Measurements from ENCODE around the gene SNTA1.

Gene SNTA1

GRCh38 chr20:33474963-33475362, 31.4 kb upstream of the SNTA1 start:
- Histone ChIP-seq H3K27me3 (ENCODE audit: low read depth, low read length) (peaks cover 20% of the 10 kb centered on the region), H3K4me2 (ENCODE audit: low read length) (peak overlapping the region; percentile 49), H3K4me3 (ENCODE audit: low read length) (peak overlapping the region; percentile 23; the same call in 1 of the 2 replicates), H3K9ac (ENCODE audit: low read length) (no peak overlapping the region), H3K27ac (ENCODE audit: low read length) (no peak overlapping the region), H3K9me3 (ENCODE audit: insufficient read depth, low read length) (no peaks in the 10 kb centered on the region), H3K4me1 (ENCODE audit: low read length) (peaks cover 16% of the 10 kb centered on the region), H3K79me2 (ENCODE audit: low read length) (no peaks in the 10 kb centered on the region), H3K36me3 (replicated peaks; ENCODE audit: low read depth, low read length) (no peaks in the 10 kb centered on the region), H4K20me1 (ENCODE audit: insufficient read depth, low read length) (no peaks in the 10 kb centered on the region), H2AFZ (ENCODE audit: low read depth, low read length) (no peak overlapping the region)
- TF ChIP-seq EZH2phosphoT487 (IDR thresholded peaks at IDR 0.05; ENCODE audit: low read depth), result no peak
- TF ChIP-seq, protein P1, sequence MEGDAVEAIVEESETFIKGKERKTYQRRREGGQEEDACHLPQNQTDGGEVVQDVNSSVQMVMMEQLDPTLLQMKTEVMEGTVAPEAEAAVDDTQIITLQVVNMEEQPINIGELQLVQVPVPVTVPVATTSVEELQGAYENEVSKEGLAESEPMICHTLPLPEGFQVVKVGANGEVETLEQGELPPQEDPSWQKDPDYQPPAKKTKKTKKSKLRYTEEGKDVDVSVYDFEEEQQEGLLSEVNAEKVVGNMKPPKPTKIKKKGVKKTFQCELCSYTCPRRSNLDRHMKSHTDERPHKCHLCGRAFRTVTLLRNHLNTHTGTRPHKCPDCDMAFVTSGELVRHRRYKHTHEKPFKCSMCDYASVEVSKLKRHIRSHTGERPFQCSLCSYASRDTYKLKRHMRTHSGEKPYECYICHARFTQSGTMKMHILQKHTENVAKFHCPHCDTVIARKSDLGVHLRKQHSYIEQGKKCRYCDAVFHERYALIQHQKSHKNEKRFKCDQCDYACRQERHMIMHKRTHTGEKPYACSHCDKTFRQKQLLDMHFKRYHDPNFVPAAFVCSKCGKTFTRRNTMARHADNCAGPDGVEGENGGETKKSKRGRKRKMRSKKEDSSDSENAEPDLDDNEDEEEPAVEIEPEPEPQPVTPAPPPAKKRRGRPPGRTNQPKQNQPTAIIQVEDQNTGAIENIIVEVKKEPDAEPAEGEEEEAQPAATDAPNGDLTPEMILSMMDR (IDR thresholded peaks at IDR 0.05; ENCODE audit: low read depth, low read length), result no peak

DNA sequence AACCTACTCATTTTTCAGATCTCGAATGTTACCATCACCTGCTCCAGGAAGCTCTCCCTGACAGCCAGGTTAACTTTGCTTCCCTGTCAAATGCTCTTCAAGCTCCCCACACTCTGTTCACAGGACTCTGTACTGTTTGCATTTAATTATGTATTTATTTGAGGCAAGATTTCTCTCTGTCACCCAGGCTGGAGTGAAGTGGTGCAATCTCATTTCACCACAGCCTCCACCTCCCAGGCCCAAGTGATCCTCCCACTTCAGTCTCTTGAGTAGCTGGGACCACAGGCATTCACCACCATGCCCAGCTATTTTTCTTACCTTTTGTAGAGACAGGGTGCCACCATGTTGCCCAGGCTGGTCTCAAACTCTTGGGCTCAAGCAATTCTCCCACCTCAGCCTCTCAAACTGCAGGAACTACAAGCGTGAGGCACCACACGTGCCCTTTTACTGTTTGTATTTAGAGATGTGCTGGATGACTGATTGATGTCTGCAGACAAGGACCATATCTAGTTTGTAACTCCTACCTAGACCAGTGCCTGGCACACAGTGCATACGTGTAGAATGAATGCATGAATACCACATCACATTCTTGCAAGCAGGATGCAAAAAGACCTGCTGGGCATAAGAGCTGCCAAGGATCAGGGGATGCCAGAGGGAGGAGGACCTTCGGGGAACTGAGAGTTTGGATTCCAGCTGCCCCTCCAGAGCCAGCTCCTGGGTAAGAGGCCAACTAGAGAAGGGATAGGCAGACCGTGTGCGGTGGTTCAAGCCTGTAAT, 30.7 kb upstream of the SNTA1 start:
- no peak overlapping the region for H3K4me3 ChIP-seq (ENCODE audit: low read length)
- no peaks in the 10 kb centered on the region for H3K79me2 ChIP-seq (ENCODE audit: low read length)
- H4K20me1 ChIP-seq (ENCODE audit: insufficient read depth, low read length), result no peaks in the 10 kb centered on the region
- H2AFZ ChIP-seq (ENCODE audit: low read depth, low read length), result no peak overlapping the region
- no peak overlapping the region for H3K27ac ChIP-seq (ENCODE audit: low read length)
- no peak overlapping the region for H3K4me2 ChIP-seq (ENCODE audit: low read length)
- peaks cover 16% of the 10 kb centered on the region for H3K4me1 ChIP-seq (ENCODE audit: low read length)
- H3K9ac ChIP-seq (ENCODE audit: low read length), result no peak overlapping the region
- TF ChIP-seq, protein P1 (IDR thresholded peaks at IDR 0.05; ENCODE audit: low read depth, low read length), result no peak
- no peak for TF ChIP-seq EZH2phosphoT487 (IDR thresholded peaks at IDR 0.05; ENCODE audit: low read depth)
- no peaks in the 10 kb centered on the region for H3K36me3 ChIP-seq (replicated peaks; ENCODE audit: low read depth, low read length)
- peaks cover 20% of the 10 kb centered on the region for H3K27me3 ChIP-seq (ENCODE audit: low read depth, low read length)
- H3K9me3 ChIP-seq (ENCODE audit: insufficient read depth, low read length), result no peaks in the 10 kb centered on the region

- Histone ChIP-seq H3K27me3 (ENCODE audit: low read depth, low read length) (peaks cover 20% of the 10 kb centered on the region), H3K9ac (ENCODE audit: low read length) (no peak overlapping the region), H2AFZ (ENCODE audit: low read depth, low read length) (no peak overlapping the region), H3K9me3 (ENCODE audit: insufficient read depth, low read length) (no peaks in the 10 kb centered on the region), H4K20me1 (ENCODE audit: insufficient read depth, low read length) (no peaks in the 10 kb centered on the region), H3K4me3 (ENCODE audit: low read length) (no peak overlapping the region), H3K79me2 (ENCODE audit: low read length) (no peaks in the 10 kb centered on the region), H3K27ac (ENCODE audit: low read length) (no peak overlapping the region), H3K4me2 (ENCODE audit: low read length) (no peak overlapping the region), H3K36me3 (replicated peaks; ENCODE audit: low read depth, low read length) (no peaks in the 10 kb centered on the region), H3K4me1 (ENCODE audit: low read length) (peaks cover 16% of the 10 kb centered on the region)
- TF ChIP-seq EZH2phosphoT487 (IDR thresholded peaks at IDR 0.05; ENCODE audit: low read depth), result no peak
- TF ChIP-seq, protein P1 (IDR thresholded peaks at IDR 0.05; ENCODE audit: low read depth, low read length), result no peak
Measured at GRCh38 chr20:33472868-33473435, 29.4 kb upstream of the SNTA1 start.

DNA sequence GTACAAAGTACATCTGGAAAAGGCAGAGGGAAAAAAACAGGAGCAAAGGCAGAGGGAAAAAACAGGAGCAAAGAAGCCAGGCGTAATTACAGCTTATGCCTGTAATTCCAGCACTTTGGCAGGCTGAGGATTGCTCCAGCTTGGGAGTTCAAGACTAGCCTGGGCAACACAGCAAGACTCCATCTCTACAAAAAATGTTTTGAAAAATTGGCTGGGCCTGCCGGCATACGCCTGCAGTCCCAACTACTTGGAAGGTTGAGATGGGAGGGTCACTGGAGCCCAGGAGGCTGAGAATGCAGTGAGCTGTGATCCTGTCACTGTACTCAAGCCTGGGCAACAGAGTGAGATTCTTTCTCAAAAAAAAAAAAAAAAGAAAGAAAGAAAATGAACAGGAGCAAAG, 27.3 kb upstream of the SNTA1 start:
- Histone ChIP-seq H4K20me1 (ENCODE audit: insufficient read depth, low read length) (no peaks in the 10 kb centered on the region), H3K9me3 (ENCODE audit: insufficient read depth, low read length) (no peaks in the 10 kb centered on the region), H3K79me2 (ENCODE audit: low read length) (no peaks in the 10 kb centered on the region), H3K27me3 (ENCODE audit: low read depth, low read length) (peaks cover 20% of the 10 kb centered on the region), H2AFZ (ENCODE audit: low read depth, low read length) (no peak overlapping the region), H3K4me2 (ENCODE audit: low read length) (no peak overlapping the region), H3K4me1 (ENCODE audit: low read length) (peaks cover 18% of the 10 kb centered on the region), H3K36me3 (replicated peaks; ENCODE audit: low read depth, low read length) (no peaks in the 10 kb centered on the region), H3K27ac (ENCODE audit: low read length) (no peak overlapping the region), H3K4me3 (ENCODE audit: low read length) (no peak overlapping the region), H3K9ac (ENCODE audit: low read length) (no peak overlapping the region)
- TF ChIP-seq, protein P1 (IDR thresholded peaks at IDR 0.05; ENCODE audit: low read depth, low read length), result no peak
- no peak for TF ChIP-seq EZH2phosphoT487 (IDR thresholded peaks at IDR 0.05; ENCODE audit: low read depth)
